WTC11 (cell line): ENCODE results near the gene TMC1.

Experiments used
- KAT7 ChIP-seq: sonication (generic); formaldehyde crosslinking; IDR thresholded peaks from 2 replicates; pipeline ENCODE4 v1.8.1; 2023; ENCODE audit warnings: missing genetic modification reagents, mild to moderate bottlenecking, borderline replicate concordance
- SP1 ChIP-seq: sonication (generic); formaldehyde crosslinking; conservative IDR thresholded peaks from 2 replicates; pipeline ENCODE4 v1.8.1; 2022; ENCODE audit warnings: missing genetic modification reagents
- TF ChIP-seq, protein P1 (sequence below): sonication (generic); formaldehyde crosslinking; IDR thresholded peaks from 2 replicates; pipeline ENCODE4 v1.8.1; 2022; ENCODE audit warnings: low read depth, mild to moderate bottlenecking, moderate library complexity, missing genetic modification reagents, borderline replicate concordance
- TF ChIP-seq, protein P2 (sequence below): fragments of 200-600 bp; IDR thresholded peaks from 2 replicates; pipeline ENCODE4 v1.8.0; 2022; ENCODE audit warnings: antibody characterized with exemption

DNA sequence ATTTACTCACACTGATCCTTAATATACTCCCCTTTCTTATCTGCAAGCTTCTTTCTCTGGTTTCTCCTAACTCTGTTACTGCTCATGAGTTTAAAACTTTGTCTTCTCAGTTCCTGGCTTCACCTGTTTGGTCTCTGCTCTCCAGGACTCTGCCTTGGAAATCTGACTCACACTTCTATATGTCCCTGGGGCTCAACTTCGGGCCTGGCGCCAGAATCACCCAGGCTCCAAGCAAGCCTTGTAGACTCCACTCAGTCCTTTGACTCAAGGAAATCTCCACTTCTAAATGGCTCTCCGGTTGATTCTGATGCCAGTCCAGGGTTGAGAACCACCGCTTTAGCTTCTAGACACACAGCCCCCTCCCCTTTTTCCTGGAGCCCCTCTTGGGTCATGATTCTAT, 57.8 kb downstream of the TMC1 start:
- TF ChIP-seq, protein P1, sequence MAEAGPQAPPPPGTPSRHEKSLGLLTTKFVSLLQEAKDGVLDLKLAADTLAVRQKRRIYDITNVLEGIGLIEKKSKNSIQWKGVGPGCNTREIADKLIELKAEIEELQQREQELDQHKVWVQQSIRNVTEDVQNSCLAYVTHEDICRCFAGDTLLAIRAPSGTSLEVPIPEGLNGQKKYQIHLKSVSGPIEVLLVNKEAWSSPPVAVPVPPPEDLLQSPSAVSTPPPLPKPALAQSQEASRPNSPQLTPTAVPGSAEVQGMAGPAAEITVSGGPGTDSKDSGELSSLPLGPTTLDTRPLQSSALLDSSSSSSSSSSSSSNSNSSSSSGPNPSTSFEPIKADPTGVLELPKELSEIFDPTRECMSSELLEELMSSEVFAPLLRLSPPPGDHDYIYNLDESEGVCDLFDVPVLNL (CRISPR knock-in tag), result no peak
- TF ChIP-seq KAT7 (CRISPR knock-in tag) (no peak), SP1 (CRISPR knock-in tag) (no peak)
- TF ChIP-seq, protein P2, sequence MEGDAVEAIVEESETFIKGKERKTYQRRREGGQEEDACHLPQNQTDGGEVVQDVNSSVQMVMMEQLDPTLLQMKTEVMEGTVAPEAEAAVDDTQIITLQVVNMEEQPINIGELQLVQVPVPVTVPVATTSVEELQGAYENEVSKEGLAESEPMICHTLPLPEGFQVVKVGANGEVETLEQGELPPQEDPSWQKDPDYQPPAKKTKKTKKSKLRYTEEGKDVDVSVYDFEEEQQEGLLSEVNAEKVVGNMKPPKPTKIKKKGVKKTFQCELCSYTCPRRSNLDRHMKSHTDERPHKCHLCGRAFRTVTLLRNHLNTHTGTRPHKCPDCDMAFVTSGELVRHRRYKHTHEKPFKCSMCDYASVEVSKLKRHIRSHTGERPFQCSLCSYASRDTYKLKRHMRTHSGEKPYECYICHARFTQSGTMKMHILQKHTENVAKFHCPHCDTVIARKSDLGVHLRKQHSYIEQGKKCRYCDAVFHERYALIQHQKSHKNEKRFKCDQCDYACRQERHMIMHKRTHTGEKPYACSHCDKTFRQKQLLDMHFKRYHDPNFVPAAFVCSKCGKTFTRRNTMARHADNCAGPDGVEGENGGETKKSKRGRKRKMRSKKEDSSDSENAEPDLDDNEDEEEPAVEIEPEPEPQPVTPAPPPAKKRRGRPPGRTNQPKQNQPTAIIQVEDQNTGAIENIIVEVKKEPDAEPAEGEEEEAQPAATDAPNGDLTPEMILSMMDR, result no peak
